ENCODE measurements around the gene ZNF223. TPM values are rescaled to one million over a fixed set of nuclear protein-coding genes. Genes with fewer than 3 reads are reported as not detected.
A peak's percentile ranks its signal among the peaks of the same experiment; 100 is the strongest.

ZNF223 gene
- total and polyA plus RNA-seq, 9 of the 15 experiments (the other 6 are each of a cell fraction or from before 2014, with no cell fraction given): 0.21 to 1.8 (median 0.71) TPM

GRCh38 chr19:44051650-44052402 lies at the start of gene ZNF223 (continued):
- TF ChIP-seq AFF1 (IDR thresholded peaks at IDR 0.05; ENCODE audit: low read depth in 1 of 2, partially characterized antibody in 2 of 2): peak in 1 of 2 experiments; percentile 95
- no peak for TF ChIP-seq HNRNPK (IDR thresholded peaks at IDR 0.05; ENCODE audit: low read depth, low read length, poor library complexity, severe bottlenecking)
- no peak for TF ChIP-seq TEAD4 (IDR thresholded peaks at IDR 0.05; ENCODE audit: low read length)
- TF ChIP-seq TEAD4 (CRISPR knock-in tag; IDR thresholded peaks at IDR 0.05; ENCODE audit: borderline replicate concordance): no peak
- TF ChIP-seq CHD2 (IDR thresholded peaks at IDR 0.05; ENCODE audit: low read depth, low read length): no peak
- TF ChIP-seq ZMIZ1 (IDR thresholded peaks at IDR 0.05; ENCODE audit: low read depth in 2 of 2, low read length in 2 of 2): no peak
- TF ChIP-seq ATF2 (CRISPR knock-in tag; IDR thresholded peaks at IDR 0.05): no peak
- TF ChIP-seq FOXO4 (CRISPR knock-in tag; IDR thresholded peaks at IDR 0.05): no peak
- TF ChIP-seq LARP7 (IDR thresholded peaks at IDR 0.05): no peak
- no peak for TF ChIP-seq HDAC1 (IDR thresholded peaks at IDR 0.05)
- peak; percentile 36 to 40; a peak in 3 of 4 replicates for TF ChIP-seq SIX5 (IDR thresholded peaks at IDR 0.05; ENCODE audit: borderline replicate concordance in 1 of 2, insufficient read depth in 1 of 2, low read depth in 1 of 2, low read length in 2 of 2)
- no peak for TF ChIP-seq BCOR (IDR thresholded peaks at IDR 0.05)
- 0 out of 4 replicates have a peak, but pooled peaks of 1 of the 2 experiments have one; percentile 44 for TF ChIP-seq TRIM24 (IDR thresholded peaks at IDR 0.05)
- TF ChIP-seq MED1 (CRISPR knock-in tag; IDR thresholded peaks at IDR 0.05; ENCODE audit: borderline replicate concordance): no peak
- peak; percentile 95 for TF ChIP-seq GABPA (tag; conservative IDR thresholded peaks at IDR 0.05; ENCODE audit: low read depth)
- TF ChIP-seq RBFOX2 (IDR thresholded peaks at IDR 0.05; ENCODE audit: low read depth, low read length): peak; percentile 32; the same call in 1 of the 2 replicates
- peak; percentile 32; the same call in 1 of the 2 replicates for TF ChIP-seq PHF8 (IDR thresholded peaks at IDR 0.05; ENCODE audit: borderline replicate concordance, low read length)
